HuH-7.5 (cell line): Measurements from ENCODE around the gene ZDHHC16.
"Not testable (repeated sequence)": the region's sequence is repeated elsewhere in the genome, so short reads cannot be mapped to it uniquely, and the experiment has no call there.

Experiments used
- DNase-seq: peaks from one replicate; pipeline ENCODE4 v3.0.0; 2011; ENCODE audit warnings: low spot score

Gene ZDHHC16

GRCh38 chr10:97434557-97434956 is 11.4 kb upstream of the ZDHHC16 start:
- no peak for DNase-seq

DNA sequence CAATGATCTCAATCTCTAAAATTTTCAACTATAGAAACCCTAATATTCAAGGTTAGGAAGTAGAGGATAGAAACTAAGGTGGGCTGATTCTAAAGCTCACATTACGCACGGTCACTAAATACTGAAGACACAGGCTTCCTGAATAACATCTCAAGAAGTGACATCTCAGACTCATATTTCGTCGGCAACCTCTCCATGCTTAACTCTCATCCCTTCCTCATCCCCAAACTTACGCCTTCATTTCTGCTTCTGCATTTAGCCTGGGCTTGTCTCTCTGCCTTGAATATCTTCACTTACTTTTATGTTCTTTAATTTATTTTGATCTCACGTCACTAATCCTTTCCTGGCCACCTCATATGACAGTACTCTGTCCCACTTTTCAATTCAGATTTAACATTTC is 10.8 kb upstream of the ZDHHC16 start:
- no peak for DNase-seq

GRCh38 chr10:97442277-97442676 is 3.7 kb upstream of the ZDHHC16 start:
- no peak for DNase-seq

GRCh38 chr10:97444212-97444611 is 1.8 kb upstream of the ZDHHC16 start:
- DNase-seq = no peak

GRCh38 chr10:97445357-97445721 is 636 bp upstream of the ZDHHC16 start:
- no peak for DNase-seq

- no peak for DNase-seq
These were observed 4.9 kb downstream of the ZDHHC16 start for GRCh38 chr10:97450828-97451227.

- DNase-seq = no peak
These were observed 5.6 kb downstream of the ZDHHC16 start for GRCh38 chr10:97451605-97452004.

DNA sequence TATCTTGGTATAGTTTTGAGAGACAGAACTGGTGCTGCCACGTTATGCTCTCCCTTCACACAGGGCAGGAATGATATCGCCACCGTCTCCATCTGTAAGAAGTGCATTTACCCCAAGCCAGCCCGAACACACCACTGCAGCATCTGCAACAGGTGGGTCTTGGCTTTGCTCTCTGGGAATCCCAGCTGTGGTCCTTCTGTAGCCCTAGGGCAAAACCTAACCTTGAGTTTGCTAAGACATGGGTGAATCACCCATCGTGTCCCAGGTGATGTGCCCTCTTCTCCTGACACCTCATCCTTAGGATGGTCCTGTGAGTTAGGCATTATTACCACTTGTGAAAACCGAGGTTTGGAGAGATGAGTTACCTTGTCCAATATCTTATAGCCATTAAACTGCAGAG is 6.4 kb downstream of the ZDHHC16 start:
- DNase-seq = no peak

DNA sequence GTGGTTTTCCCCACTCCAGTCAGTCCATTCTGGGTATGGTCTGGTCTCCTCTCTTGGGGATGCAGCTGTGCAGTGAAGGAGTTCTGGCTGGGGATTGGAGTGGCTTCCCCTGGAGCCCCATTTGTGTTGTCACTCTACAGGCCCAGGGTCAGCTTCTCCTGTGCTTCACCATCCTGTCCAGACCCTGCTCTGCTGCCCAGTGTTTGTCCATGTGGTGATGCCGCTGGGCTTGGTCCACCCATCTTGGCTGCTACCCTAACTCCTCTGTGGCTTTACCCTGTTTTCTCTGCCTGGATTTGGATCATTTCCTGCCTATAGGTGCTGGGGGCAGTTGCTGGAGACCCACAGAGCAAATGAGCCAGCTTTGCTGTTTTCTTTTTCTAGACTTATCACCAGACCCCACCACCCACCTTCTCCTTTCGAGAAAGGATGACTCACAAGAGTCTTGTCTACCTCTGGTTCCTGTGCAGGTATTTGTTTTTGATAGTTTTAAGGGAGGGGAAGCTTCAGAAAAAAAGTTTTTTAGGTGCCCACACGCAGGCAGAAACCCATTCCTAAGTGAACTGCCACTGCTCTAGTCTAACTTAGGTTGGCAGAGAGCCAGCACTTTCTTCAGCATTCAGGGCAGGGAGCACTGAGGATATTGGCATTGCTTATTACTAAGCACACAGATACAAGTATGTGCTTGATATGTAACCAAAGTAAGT is 8.5 kb downstream of the ZDHHC16 start:
- no peak for DNase-seq

DNA sequence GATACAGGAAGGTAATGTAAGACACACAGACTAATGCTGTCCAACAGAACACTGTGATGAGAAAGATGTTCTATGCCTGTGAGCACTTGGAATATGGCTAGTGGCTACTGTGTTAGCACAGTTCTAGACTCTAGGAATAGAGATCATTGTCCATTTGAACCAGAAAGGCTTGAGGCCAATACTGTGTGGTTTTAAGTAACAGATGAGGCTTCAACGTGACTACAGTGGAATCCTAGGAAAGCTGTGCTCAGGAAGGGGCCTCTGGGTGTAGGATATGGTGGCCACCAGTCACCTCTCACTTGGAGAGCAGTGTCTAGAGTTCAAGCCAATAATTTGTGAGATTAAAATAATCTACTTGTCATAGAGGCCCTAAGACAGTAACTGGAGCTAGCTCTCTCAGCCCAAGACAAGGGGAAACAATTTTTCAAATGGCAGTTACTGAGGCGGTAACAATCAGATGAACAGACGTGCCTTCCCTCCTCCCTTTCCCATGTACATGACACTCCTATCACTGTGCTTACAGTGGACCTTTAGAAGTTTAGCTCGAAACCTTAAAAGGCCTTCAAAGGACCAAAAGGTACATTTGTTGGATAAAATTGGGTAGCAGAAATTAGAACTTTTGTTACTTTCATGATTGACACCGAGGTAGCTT is 10.2 kb downstream of the ZDHHC16 start:
- DNase-seq = no peak

GRCh38 chr10:97456686-97457065 is 10.7 kb downstream of the ZDHHC16 start:
- DNase-seq = no peak

DNA sequence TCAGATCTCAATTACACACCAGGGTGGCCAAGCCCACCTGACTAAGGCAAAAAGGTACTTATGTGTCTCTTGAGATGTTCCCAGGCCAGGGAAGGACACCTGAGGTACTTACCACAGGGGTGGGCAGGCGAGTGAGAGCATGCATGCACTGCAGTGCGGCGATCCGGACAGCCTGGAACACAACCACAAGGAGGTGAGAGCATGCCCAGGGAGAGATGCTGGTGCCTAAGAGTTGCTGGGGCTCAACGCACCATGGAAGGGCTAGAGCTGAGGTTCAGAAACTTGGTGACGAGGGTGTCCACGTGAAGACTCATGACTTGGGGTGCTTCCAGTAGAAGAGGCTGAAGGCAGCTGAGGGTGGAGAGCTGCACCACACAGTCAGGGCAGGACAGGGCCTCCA is 13.1 kb downstream of the ZDHHC16 start:
- DNase-seq = no peak

- DNase-seq = no peak
These were observed 14.0 kb downstream of the ZDHHC16 start for GRCh38 chr10:97459933-97460332.

- DNase-seq = no peak
These were observed 16.3 kb downstream of the ZDHHC16 start for GRCh38 chr10:97462309-97462708.

DNA sequence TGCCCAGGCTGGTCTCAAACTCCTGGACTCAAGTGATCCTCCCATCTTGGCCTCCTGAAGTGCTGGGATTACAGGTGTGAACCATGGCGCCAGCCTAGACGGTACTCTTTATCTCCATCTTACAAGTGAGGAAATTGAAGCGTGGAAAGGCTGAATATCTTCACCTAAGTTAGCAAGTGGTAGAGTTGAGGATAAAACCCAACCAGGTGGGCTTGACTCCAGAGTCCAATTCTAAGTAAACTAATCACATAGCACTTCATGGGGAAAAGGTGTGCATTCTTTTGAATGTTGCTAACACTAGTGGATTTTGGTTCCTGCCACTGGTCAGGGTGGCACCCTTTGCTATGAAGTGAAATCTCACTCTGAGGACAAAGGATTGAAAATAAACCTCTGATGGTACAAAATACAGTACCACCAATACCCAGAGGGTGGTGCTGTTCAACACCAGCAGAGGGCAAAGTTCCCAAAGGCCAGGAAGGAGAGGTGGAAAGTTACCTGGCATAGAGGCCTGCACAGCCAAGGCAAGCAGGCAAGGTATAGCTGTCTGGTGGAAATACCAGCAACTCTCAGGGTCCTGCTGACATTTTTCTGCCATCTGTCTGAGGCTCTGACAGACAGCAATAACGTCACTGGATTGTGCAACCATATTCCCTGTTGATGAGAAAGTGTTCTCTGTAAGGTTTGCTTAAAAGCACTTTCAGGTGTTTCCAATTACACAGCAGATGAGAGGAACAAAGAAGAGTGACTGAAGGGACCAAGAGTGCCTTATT is 17.6 kb downstream of the ZDHHC16 start:
- peak; percentile 63 for DNase-seq

GRCh38 chr10:97464226-97464625 is 18.3 kb downstream of the ZDHHC16 start:
- no peak for DNase-seq

DNA sequence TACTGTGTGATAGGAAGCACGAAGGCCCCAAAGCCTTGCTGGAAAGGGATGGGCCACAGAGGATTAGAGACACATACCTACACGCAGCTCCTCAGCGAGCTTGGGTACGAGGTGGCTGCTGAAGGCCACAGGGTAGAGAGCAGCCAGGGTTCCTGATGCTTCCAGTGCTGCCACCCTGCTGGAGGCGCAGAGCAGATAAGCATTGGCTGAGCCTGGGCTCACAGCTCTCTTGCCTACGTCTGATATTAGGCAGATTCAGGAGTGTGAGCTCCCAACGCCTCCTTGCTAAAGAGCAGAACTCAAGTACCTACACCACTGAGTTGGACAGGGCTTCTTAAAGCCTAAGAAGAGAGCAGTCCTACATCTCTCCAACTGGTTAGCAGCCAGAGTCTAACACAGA is 20.0 kb downstream of the ZDHHC16 start:
- DNase-seq = no peak

GRCh38 chr10:97466755-97467154 is 20.8 kb downstream of the ZDHHC16 start:
- no peak for DNase-seq

DNA sequence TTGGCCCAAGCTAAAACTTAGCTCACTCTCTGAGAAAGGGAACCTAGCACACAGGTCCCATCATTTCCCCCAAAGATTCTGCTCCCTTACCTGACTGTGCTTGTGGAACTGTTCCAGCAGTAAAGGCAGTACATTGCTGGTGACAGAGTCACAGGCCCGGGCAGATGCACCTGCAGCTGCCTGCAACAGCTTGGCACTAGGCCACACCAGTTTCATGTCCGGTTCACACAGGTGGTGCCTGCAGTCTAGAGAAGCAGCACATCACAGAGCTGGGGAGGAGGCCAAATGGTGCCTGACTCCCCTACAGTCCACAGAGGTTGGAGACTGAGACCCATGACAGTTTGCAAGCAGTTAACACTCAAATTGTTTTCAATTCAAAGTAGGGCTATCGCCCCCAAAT is 22.2 kb downstream of the ZDHHC16 start:
- DNase-seq = no peak

- DNase-seq = not testable (repeated sequence)
These were observed 22.8 kb downstream of the ZDHHC16 start for GRCh38 chr10:97468781-97469180.

DNA sequence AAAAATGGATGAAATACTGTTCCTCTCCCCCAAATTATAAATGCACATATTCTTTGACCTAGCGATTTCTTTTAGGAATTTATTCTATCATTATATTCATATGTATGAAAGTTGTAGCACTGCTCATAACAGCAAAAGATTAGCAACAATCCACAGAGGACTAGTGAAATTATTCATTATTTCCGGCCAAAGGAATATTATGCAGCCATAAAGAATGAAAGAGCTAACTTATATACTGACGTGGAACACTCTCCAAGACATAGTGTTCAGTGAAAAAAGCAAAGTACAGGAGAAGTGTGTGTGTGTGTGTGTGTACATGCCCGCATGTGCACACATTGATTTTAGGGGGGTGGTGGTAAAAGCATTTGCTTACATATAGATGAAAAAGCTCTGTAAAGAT is 28.9 kb downstream of the ZDHHC16 start:
- DNase-seq = no peak

DNA sequence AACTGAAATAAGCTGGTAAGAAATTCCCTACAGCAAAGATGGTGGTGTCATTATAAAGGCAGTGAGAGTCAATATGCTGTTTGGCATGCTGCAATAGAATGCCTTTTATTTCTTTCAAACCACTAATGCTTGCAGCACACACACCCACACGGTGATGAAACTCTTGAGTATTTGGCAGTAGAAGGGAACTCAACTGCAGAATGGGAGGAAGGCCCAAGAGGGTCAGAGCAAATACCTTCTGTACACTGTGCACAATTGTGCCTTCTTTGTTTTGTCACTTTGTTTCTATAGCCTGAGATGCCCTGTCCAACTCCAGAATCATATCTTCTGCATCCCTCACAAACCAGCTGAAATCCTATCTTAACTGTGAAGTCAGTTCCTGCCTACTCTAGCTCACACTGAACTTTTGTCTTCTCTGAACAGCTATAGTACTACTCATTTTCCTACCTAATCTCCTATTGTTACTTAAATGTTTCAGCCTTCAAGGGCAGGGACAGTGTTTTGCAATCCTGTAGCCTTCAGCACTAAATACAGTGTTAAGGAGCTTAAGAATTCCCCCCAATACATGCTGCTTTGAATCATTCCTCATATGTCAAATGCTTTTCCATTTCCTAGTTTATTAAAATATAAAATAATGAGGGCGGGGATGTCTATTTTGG is 30.1 kb downstream of the ZDHHC16 start:
- no peak for DNase-seq

DNA sequence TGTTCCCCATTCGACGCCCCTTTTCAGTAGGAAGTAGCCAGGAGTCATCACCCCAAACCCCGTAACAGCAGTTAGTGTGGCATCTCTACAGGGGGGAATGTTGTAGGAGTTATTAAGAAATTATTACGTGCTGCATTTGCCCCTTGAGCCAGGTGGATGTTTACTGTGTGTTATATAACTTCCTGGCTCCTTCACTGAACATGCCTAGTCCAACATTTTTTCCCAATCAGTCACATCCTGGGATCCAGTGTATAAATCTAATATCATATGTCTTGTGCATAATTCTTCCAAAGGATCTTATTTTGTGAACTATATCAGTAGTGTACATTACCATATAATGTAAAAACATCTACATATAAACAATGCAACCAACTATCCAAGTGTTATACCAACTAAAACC is 33.4 kb downstream of the ZDHHC16 start:
- not testable (repeated sequence) for DNase-seq
